ENCODE data around the gene ZEB1.

DNA sequence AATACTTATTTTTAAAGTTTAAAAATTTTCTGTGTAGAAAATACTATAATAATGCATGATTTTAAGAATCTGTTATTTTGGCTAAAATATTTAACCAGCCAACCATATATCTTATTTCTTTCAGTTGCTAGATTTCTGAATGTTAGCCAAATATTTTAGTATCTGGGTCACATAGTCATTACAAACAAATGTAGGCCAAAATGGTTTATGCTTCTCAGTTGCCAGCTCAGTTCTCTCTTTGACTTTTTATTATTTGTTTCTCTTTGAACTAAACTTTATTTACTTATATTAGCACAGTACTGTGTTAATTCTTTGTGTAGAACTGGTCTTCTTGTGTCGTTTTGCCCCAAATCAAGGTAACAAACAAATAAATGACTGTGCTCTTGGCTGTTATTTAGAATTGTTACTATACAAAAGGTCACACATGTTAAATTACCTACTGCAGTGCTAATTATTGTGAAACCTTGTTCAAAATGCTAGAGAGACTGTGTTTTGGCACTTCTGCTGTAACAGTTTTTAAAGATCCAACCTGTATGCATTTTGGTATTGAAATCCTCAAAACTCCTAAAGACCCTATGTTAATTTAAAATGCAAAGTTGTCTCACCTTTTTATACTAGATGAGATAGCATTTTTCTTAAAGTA lies 39.8 kb downstream of the ZEB1 start:
- TF ChIP-seq, protein P1, sequence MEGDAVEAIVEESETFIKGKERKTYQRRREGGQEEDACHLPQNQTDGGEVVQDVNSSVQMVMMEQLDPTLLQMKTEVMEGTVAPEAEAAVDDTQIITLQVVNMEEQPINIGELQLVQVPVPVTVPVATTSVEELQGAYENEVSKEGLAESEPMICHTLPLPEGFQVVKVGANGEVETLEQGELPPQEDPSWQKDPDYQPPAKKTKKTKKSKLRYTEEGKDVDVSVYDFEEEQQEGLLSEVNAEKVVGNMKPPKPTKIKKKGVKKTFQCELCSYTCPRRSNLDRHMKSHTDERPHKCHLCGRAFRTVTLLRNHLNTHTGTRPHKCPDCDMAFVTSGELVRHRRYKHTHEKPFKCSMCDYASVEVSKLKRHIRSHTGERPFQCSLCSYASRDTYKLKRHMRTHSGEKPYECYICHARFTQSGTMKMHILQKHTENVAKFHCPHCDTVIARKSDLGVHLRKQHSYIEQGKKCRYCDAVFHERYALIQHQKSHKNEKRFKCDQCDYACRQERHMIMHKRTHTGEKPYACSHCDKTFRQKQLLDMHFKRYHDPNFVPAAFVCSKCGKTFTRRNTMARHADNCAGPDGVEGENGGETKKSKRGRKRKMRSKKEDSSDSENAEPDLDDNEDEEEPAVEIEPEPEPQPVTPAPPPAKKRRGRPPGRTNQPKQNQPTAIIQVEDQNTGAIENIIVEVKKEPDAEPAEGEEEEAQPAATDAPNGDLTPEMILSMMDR (IDR thresholded peaks at IDR 0.05), result no peak
- TF ChIP-seq POLR2A (IDR thresholded peaks at IDR 0.05), result no peak
- TF ChIP-seq POLR2AphosphoS5 (IDR thresholded peaks at IDR 0.05), result no peak

Data from prostate gland (tissue), 2 donors.